Muscle layer of colon (tissue), 2 donors: Measurements from ENCODE around the gene TSPAN12.

ENCODE experiments used
- H3K27ac ChIP-seq: one replicate; pipeline ENCODE4 v1.7.0; 2013; ENCODE audit warnings: low read depth, mild to moderate bottlenecking, low read length, moderate library complexity
- H3K27me3 ChIP-seq, 2 donors: one replicate each; pipeline ENCODE4 v1.7.0; 2013; ENCODE audit warnings: low read length in 2 of 2, mild to moderate bottlenecking in 2 of 2; ENCODE audit not compliant: insufficient read depth in 2 of 2, control insufficient read depth in 1 of 2
- H3K36me3 ChIP-seq: one replicate; pipeline ENCODE4 v1.7.0; 2013; ENCODE audit warnings: mild to moderate bottlenecking, low read length; ENCODE audit not compliant: insufficient read depth
- H3K4me1 ChIP-seq: one replicate; pipeline ENCODE4 v1.7.0; 2013; ENCODE audit warnings: mild to moderate bottlenecking, low read length; ENCODE audit not compliant: insufficient read depth
- H3K4me3 ChIP-seq, 2 donors: one replicate each; pipeline ENCODE4 v1.7.0; 2013; ENCODE audit warnings: low read length in 2 of 2, low read depth in 1 of 2, mild to moderate bottlenecking in 1 of 2, moderate library complexity in 1 of 2
- H3K9ac ChIP-seq: one replicate; pipeline ENCODE4 v1.7.0; 2013; ENCODE audit warnings: low read length
- H3K9me3 ChIP-seq: one replicate; pipeline ENCODE4 v1.7.0; 2013; ENCODE audit warnings: mild to moderate bottlenecking, low read length
- donor health status: abdominal sarcoma.
- donor health status: Adenocarcinoma of cecum.

The TSPAN12 gene

DNA sequence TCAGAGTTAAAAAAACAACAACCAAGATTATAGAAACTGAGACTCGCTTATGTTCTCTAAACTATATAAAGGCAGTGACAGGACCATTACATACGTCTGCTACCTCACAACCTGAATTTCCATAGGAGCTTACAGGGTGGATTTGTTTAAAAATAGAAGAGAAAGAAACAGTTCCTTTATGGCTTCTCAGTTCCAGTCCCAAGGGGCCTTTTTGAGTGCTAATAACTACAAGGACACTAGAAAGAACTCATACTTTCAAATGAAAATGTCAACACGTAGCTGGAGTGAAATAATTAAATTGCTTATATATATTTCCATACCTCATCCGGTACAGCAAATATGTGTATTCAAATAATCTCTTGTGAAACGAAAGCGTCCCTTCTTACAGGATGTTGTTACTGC lies 19.7 kb downstream of the TSPAN12 start:
- Histone ChIP-seq H3K9me3 (no peaks in the 10 kb centered on the region), H3K9ac (no peak overlapping the region), H3K27me3 (no peaks in the 10 kb centered on the region), H3K4me1 (peaks cover 18% of the 10 kb centered on the region), H3K4me3 (no peak overlapping the region), H3K27ac (no peak overlapping the region), H3K36me3 (peaks cover 6% of the 10 kb centered on the region)

DNA sequence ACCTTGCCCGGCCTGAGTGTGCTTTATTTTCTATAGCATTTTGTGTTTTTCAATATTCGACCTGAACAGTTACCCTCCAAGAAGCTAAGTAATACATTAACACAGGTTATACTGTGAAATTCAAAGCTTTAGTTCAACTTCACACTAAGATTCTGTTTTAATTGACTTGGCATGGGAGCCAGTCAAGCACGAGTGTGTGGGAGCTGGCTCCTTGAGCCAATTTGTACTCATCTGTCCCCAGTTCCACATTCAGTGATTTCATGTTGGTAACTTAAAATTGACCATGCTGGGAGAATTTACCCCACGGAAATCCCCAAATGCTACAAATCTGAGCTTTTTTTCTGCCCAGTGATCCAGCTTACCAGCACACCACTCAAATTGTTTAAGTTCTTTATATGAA lies 20.3 kb downstream of the TSPAN12 start:
- no peak overlapping the region for H3K9ac ChIP-seq

GRCh38 chr7:120836556-120837115 lies 21.3 kb downstream of the TSPAN12 start:
- Histone ChIP-seq H3K36me3 (peaks cover 6% of the 10 kb centered on the region), H3K9ac (no peak overlapping the region), H3K27me3 (no peaks in the 10 kb centered on the region), H3K4me1 (peaks cover 7% of the 10 kb centered on the region), H3K4me3 (no peak overlapping the region), H3K27ac (no peak overlapping the region), H3K9me3 (no peaks in the 10 kb centered on the region)

More for the DNA sequence above, 20.3 kb downstream of the TSPAN12 start:
- H3K4me1 ChIP-seq: peaks cover 16% of the 10 kb centered on the region
- H3K27me3 ChIP-seq: no peaks in the 10 kb centered on the region
- H3K27ac ChIP-seq: no peak overlapping the region
- H3K4me3 ChIP-seq: no peak overlapping the region
- H3K9me3 ChIP-seq: no peaks in the 10 kb centered on the region
- H3K36me3 ChIP-seq: peaks cover 6% of the 10 kb centered on the region

DNA sequence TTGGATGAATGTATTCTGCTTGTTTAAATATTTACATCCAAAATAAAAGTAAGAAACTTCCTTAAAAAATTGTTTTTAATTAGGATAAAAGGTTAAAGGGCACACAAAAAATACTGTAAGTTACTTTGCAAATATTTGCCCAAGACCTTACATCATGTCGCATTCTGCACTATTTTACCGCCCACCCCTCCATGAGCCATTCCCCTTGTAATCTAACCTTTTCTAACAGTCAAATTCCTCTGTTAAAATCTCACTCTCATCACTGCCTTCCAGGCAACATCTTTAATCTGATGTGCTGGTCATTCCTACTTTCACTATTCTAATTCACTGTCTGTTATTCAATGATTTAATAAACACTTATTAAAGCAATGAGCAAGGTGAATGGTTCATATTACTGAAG lies 23.2 kb downstream of the TSPAN12 start:
- Histone ChIP-seq H3K9me3 (no peaks in the 10 kb centered on the region), H3K27me3 (no peaks in the 10 kb centered on the region), H3K4me3 (no peak overlapping the region), H3K9ac (no peak overlapping the region), H3K27ac (no peak overlapping the region), H3K4me1 (peaks cover 7% of the 10 kb centered on the region), H3K36me3 (peaks cover 6% of the 10 kb centered on the region)

GRCh38 chr7:120833546-120833945 lies 24.4 kb downstream of the TSPAN12 start:
- H3K27ac ChIP-seq: peak overlapping the region; percentile 43
- no peak overlapping the region for H3K4me3 ChIP-seq
- peaks cover 6% of the 10 kb centered on the region for H3K36me3 ChIP-seq
- H3K4me1 ChIP-seq: peaks cover 7% of the 10 kb centered on the region
- no peaks in the 10 kb centered on the region for H3K27me3 ChIP-seq
- no peak overlapping the region for H3K9ac ChIP-seq
- H3K9me3 ChIP-seq: no peaks in the 10 kb centered on the region

GRCh38 chr7:120832803-120833202 lies 25.1 kb downstream of the TSPAN12 start:
- Histone ChIP-seq H3K9ac (no peak overlapping the region), H3K27ac (no peak overlapping the region), H3K9me3 (no peaks in the 10 kb centered on the region), H3K4me1 (peaks cover 7% of the 10 kb centered on the region), H3K27me3 (no peaks in the 10 kb centered on the region), H3K4me3 (no peak overlapping the region), H3K36me3 (peaks cover 6% of the 10 kb centered on the region)

- Histone ChIP-seq H3K9ac (no peak overlapping the region), H3K4me3 (no peak overlapping the region), H3K4me1 (peaks cover 13% of the 10 kb centered on the region), H3K36me3 (peaks cover 6% of the 10 kb centered on the region), H3K27ac (no peak overlapping the region), H3K27me3 (no peaks in the 10 kb centered on the region), H3K9me3 (no peaks in the 10 kb centered on the region)
These were observed 26.7 kb downstream of the TSPAN12 start for GRCh38 chr7:120831260-120831659.

DNA sequence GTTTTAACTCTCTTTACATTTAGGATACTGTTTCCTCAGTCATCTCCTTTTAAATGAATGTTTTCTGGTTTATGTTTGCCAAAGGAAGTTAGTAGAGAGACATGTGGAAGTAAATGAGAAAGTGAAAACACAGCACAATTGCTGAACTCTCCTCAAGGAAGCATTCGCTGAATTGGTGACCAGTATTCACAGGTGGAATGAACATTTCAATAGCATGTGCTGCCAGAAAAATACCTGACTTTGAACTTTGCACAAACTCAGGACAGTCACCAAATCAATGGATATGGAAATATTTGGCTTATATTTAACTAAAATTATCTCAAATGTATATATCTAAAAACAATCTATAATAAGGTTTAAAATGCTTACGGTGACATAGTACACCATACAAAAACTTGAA lies 28.5 kb downstream of the TSPAN12 start:
- H3K9ac ChIP-seq: no peak overlapping the region
- no peaks in the 10 kb centered on the region for H3K36me3 ChIP-seq
- no peaks in the 10 kb centered on the region for H3K27me3 ChIP-seq
- no peak overlapping the region for H3K4me3 ChIP-seq
- no peak overlapping the region for H3K27ac ChIP-seq
- H3K4me1 ChIP-seq: peaks cover 18% of the 10 kb centered on the region
- no peaks in the 10 kb centered on the region for H3K9me3 ChIP-seq

- peaks cover 15% of the 10 kb centered on the region for H3K4me1 ChIP-seq
- no peak overlapping the region for H3K4me3 ChIP-seq
- no peaks in the 10 kb centered on the region for H3K9me3 ChIP-seq
- no peaks in the 10 kb centered on the region for H3K36me3 ChIP-seq
- no peak overlapping the region for H3K9ac ChIP-seq
- no peak overlapping the region for H3K27ac ChIP-seq
- no peaks in the 10 kb centered on the region for H3K27me3 ChIP-seq
These were observed 29.4 kb downstream of the TSPAN12 start for GRCh38 chr7:120828528-120828927.

DNA sequence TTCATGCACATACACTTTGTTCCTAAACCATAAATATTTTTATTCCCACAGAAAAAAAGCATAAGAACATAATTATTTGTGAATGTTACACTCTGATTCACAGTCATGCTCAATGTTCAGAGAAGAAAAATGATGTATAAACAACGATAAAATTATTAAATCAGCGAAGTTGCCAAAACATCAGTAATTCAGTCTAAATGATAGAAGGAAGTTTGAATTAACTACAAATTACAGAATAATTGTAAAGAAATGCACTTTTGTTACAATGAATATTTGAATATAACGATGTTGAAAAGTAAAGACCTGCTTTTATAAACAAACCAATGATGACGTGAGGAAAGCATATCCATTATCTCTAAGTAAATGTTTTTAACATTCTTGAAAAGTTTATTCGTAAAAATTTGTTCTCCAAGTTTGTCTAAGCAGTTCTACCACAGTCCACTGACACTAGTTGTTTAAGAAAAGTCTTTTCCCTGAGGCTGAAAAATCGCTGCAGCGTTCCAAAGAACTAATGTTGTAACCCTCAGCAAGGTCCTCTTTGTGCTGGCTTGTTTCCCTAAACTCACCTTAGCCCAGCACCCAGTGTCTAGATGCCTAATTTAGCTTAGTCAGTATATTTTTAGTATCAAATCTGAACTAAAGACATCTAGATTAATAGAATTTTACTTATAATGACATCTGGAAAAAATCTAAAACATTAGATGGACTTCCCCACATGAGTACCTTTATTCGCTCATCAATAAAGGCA lies 30.4 kb downstream of the TSPAN12 start:
- Histone ChIP-seq H3K9ac (no peak overlapping the region), H3K4me1 (peaks cover 12% of the 10 kb centered on the region), H3K27ac (no peak overlapping the region), H3K9me3 (no peaks in the 10 kb centered on the region), H3K4me3 (no peak overlapping the region), H3K36me3 (no peaks in the 10 kb centered on the region), H3K27me3 (no peaks in the 10 kb centered on the region)

- no peaks in the 10 kb centered on the region for H3K27me3 ChIP-seq
- no peak overlapping the region for H3K27ac ChIP-seq
- H3K4me3 ChIP-seq: no peak overlapping the region
- H3K9me3 ChIP-seq: no peaks in the 10 kb centered on the region
- H3K9ac ChIP-seq: no peak overlapping the region
- no peaks in the 10 kb centered on the region for H3K36me3 ChIP-seq
- H3K4me1 ChIP-seq: peaks cover 12% of the 10 kb centered on the region
These were observed 32.4 kb downstream of the TSPAN12 start for GRCh38 chr7:120825576-120825975.

DNA sequence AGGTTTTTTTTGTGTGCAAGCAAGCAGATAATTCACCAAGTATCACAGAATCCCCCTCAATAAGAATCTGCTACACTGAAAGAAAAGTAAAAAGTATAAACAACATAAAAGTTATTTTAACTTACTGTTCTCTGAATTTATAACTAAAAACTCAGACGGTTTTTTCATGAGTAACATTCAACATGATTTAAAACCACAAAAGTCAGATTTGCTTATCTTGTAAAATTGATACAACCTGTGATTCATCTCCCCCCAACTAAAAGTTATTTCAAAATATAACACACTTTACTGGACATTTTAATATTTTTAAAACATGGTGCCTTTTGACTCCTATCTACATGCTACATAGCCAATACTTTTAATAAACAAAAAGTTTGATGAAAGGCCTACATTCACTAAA lies 32.8 kb downstream of the TSPAN12 start:
- H3K4me1 ChIP-seq: peaks cover 12% of the 10 kb centered on the region

More for the DNA sequence above, 32.8 kb downstream of the TSPAN12 start:
- Histone ChIP-seq H3K4me3 (peak overlapping the region in 1 of 2 donors; percentile 10), H3K9ac (no peak overlapping the region), H3K36me3 (no peaks in the 10 kb centered on the region), H3K27ac (no peak overlapping the region), H3K27me3 (no peaks in the 10 kb centered on the region), H3K9me3 (no peaks in the 10 kb centered on the region)
